EH (cell line): ENCODE results near the gene ZNF532.

Experiments used
- DNase-seq: peaks from one replicate; pipeline ENCODE4 v3.0.0-alpha.2; 2015; ENCODE audit warnings: low read depth

ZNF532 gene

DNA sequence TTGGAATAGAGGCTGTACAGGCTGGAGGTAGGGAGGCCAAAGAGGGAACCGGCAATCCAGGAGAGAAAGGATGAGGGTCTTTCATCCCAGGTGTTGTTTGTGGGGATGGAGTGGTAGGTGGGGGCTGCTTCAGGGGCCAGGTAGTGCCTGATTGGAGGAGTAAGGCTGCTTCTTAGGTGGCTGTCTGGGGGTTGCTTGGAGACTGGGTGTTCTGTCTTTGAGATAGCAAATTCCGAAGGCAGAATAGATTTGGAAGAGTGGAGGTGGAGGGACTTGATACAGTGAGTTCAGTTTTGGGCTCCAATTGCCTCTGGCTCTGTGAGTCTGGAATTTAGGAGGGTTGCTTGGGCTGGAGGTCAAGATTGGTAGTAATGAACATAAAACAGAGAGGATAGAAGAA lies 5.9 kb downstream of the ZNF532 start:
- DNase-seq: no peak

DNA sequence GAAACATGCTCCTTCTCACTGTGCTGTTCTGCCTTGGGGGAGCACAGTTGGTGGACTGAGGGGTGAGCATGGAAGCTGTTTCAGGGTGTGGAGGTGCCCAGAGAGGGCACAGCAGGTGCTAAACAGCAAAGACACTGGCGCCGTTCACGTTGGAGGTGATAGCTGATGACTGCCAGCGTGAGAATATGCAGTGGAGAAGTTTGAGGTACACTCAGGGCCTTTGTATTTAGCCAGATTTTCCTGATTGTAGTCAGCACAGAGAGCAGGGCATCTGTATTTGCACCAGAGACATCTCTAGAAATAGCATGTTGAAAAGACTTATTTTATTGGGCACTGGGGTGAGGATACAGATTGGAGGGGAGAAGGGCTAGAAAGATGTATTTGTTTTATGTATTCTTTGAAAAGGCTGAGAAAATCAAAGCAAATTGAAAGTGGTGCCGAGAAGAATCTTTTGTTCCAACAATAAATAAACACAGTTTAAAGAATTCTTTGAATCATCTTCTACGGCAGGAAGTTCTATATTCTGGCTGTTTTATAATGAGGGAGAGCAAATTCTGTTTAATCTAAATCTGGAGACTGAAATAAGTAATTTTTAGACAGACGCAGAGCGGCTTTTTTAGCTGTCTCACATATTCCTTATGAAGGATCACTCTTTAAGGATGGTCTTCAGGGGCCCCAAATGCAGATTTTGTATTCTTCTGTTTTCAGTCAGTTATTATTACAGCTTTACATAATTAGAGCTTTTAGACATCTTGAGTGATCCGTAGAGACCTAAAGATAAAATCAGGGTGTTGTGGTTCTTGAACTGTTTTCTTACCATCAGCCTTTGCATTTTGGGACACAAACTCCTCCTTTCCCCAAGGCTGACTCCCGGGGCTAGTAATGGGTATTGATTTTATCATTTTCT lies 7.1 kb downstream of the ZNF532 start:
- DNase-seq: peak; percentile 74

DNA sequence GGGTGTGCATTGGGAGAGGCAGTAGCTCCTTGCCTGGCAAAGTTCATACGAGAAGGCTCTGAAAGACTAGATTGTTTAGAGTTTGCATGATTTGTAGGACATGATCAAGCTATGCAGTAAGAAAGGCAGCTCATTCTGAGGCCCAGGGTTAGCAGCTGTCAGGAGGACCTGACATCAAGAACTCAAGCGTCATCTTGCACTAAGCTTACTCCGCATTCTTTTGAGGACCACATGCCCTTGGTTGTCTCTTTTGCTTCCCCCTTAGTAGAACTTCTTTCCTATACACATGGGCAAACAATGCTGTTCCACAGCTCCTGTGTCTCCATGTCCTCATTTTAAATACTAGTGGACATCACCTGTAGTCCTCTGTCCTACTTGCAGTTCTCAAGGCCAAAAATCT lies 14.0 kb downstream of the ZNF532 start:
- no peak for DNase-seq

DNA sequence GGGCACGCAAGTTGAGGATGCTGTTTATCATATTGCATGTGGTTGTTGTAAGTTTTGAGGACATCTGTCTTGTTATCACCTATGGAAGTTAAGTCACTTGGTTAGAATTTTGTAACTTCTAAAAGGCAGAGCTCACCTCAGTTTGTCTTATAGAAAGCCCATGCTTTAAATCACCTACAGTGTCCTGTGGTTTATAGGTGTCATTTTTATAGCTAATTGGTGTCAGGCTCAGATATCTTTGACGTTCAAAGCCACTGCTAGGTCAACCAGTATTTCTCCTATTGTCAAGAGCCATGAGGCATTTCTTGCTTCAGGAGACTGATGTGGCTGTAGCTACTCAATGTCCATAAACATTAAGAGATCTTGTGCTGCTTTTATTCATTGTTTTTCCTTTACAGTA lies 16.8 kb downstream of the ZNF532 start:
- DNase-seq: no peak

DNA sequence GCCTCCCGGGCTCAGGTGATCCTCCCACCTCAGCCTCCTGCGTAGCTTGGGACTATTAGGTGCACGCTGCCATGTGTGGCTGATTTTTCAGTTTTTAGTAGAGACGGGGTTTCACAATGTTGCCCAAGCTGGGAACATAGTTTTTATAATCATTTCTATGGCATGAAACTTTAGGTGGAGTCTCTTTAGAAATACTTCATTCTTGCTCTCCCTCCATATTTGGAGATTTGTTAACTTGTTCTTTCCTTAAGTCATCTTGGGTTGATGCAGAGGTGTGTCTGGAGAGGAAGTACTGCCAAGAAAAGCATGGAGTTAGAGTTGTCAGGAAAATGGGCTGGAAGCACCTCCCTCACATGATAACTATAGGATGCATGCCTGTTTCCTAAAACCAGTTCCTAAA lies 17.4 kb downstream of the ZNF532 start:
- DNase-seq: peak; percentile 79

DNA sequence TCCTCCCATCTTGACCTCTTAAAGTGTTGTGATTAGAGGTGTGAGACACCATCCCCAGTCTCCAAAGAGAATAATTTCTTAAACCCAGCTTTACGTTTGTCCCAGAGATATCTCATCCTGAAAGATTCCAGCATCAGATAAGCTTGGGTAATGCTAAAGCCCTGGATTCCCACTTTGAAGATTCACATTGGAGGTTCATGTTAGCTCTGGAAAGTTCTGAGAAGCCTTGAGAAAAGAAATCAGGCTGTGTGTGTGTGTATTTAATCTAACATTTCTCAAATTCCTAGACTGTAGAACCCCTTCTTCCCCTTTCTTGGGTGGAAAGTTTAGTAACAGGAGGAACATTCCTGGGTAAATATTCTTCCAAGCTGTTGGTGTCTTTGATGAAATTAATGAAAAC lies 18.0 kb downstream of the ZNF532 start:
- peak; percentile 82 for DNase-seq

DNA sequence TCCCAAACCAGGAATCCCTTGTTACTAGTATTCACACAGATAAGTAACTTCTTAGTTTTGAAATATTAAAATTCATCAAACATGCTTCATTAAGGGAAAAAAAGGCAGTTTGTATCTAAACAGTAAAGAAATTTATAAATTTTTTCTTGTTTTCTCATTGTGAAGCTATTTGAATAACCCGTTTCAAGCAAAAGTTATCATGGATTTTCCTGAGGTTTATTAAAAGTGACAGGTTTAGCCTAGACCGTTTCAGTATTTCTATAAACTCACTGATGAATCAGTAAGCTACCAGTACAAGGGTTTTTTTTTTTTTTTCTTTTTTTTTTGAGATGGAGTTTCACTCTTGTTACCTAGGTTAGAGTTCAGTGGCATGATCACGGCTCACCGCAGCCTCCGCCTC lies 20.0 kb downstream of the ZNF532 start:
- peak; percentile 35 for DNase-seq

DNA sequence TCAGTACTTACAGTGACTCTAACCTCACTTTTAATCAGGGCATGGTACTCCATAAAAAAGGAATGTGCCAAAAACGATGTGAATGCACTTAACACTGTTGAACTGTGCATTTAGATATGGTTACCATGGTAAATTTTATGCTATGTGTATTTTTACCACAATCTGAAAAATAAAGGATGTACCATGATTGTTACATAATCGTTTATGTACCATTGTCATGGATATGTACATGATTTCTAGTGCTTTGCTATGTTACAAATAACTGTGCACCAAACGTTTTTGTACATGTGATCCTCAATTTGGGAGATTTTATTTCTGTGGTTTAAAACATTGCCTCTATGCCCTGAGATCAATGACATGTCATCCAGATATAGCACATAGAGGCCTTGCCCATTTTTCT lies 21.8 kb downstream of the ZNF532 start:
- no peak for DNase-seq

DNA sequence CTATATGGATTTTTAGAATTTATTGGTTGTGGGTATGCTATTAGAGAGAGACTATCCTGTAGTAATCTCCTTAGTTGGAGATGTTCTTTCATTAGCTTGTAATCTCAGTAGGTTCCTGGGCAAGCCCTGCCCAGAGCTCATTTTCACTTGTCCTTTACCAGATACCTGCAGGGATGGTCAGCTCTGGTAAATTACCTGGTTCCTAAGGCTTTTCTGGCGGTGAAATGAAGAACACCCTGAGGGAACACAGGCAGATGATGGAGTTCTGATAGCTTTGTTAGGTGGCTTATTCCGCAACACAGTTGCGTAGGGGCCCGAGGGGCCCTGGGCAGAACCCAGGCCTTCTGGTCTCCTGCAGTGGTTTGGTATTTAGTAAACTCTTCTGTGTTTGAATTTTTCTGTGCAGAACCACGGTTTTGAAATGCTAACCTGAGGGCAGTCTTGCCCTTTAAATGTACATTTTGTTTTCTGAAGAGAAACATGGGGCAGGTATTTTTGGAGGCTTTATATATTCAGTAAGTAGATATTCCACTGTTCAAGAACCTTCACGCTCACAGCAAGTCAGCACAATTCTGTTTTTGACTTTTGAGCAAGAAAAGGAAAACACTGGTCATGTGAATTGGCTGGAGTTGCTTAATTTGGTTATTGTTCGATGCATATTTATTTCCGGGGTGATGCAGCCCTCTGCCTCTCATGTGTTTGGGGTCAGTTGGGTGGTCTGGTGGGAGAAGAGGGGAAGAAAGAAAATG lies 22.4 kb downstream of the ZNF532 start:
- no peak for DNase-seq

DNA sequence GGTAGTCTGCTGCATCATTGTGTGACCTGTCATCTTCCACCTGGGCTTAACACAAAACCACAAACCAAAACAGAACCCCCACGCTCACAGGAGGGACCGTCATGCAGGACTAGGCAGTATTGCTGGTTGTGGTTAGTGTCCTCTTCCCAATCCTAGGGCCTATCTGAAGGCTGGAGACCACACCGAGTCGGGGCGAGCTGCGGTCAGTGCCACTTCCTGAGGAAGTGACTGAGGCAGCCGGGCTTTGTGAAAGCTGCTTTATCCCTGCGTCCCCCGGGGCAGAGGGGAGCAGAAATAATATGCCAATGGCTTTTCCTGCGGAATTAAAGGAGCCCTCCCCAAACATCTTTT lies 22.9 kb downstream of the ZNF532 start:
- DNase-seq: no peak

DNA sequence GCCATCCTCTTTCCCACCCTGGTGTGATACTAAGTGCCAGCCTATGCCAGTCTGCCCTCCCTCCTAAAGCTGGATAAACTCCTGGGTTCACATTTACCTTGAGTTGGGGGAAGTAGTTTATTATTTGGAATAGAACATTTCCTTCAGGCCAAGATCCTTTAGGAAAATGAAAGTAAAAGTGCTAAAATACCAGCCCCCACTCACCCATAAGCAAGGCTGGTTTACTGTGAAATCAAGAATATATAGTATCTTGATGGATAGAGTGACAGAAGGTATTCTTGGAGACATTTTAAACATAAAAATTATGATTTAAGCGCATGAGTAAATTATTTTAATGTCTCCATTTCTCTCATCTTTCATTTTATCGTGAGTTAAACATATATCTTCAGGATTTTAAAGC lies 27.1 kb downstream of the ZNF532 start:
- peak; percentile 31 for DNase-seq

DNA sequence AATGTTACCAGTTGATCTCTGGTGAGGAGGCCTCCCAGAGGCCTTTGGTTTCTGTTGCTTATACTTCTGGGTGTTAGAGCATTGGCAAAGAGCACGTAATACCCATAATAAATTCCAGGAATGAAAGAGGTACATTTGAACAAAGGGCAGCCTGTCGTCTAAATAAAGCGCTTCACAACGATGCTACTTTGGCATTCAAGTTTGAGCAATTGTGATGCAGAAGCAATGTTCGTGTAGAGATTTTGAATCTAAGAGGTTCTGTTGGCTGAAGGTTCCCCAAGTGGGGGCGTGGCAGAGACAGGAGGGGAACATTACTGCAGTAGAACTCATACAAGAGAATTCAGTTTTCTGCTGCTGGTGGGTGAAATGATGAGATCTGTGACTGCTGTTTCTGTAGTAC lies 27.8 kb downstream of the ZNF532 start:
- DNase-seq: no peak

DNA sequence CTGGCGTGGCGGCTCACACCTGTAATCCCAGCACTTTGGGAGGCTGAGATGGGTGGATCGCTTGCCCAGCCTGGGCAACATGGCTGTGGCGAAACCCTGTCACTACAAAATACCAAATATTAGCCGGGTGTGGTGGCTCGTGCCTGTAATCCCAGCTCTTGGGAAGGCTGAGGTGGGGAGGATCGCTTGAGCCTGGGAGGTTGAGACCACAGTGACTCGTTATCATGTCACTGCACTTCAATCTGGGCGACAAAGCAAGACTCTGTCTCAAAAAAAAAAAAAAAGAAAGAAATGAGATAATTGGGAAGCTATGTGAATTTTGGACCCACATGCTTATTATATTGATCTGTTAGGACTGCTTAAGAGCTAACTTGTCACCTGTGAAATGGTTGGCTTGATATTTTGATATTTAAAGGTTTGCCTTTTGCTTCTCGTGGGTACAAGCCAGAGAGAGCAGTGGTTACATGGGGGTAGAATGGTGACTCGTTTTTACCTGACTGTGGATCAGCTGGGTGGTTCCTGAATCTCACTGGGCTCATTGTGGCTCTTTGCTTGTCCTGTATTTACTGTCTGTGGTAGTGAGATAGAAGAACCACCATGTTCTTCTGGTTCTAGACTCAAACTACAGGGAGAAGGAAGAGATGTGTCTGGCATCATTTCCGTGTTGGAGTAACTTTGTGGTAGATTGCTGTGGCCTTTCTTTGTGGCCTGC lies 28.9 kb downstream of the ZNF532 start:
- DNase-seq: peak; percentile 65

DNA sequence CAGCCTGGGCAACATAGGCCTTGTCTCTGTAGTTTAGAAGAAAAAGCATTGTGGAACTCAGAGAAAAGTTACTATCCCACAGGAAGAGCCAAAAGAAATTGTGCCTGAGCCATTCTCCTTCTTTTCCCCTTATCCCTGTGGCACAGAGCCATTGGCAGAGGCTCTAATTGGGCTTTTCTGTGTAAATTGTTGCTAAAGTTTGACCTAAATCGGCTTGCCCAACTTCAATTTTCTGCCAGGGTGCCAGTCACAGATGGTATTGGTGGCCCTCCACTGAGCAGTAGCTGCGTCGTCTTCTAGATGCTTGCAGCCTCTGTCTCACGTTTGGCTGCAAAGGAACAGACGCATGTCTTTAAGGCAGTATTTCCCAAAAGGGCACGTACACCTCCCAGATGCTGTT lies 30.3 kb downstream of the ZNF532 start:
- no peak for DNase-seq

DNA sequence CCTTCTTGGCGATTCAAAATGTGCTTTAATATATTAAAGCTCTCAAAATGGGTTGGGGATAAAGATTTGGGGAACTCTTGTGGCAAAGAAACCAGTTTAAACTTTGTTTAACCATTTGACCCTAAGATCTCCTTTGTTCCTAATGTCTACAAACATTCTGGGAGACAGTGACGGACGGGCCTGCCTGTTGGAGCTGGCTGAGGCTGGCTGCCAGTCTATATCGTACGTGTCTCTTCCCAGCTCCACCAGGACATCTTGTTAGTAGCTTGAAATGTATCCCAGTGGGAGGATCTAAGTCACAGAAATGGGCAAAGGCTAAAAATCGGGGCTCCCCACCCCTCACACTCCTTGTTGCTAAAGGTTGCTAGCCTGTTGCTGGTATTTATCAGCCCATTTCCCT lies 30.7 kb downstream of the ZNF532 start:
- DNase-seq: no peak

DNA sequence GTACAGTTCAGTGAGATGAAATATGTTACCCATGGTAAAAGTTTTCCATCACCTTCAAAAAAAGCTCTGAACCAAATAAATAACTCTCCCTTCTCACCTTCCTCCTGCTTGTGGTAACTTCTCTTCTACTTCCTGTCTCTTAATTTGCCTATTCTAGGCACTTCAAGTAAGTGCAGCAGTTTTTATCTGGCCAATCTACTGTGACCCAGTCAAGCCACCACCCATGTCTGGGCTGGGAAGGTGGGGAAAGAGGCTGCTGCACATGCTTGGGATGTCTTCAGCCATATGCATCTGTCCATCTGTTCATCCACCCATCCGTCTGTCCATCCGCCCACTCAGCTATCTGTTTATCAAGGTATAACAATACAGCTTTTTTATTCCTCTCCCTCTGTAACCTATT lies 31.6 kb downstream of the ZNF532 start:
- peak; percentile 45 for DNase-seq

DNA sequence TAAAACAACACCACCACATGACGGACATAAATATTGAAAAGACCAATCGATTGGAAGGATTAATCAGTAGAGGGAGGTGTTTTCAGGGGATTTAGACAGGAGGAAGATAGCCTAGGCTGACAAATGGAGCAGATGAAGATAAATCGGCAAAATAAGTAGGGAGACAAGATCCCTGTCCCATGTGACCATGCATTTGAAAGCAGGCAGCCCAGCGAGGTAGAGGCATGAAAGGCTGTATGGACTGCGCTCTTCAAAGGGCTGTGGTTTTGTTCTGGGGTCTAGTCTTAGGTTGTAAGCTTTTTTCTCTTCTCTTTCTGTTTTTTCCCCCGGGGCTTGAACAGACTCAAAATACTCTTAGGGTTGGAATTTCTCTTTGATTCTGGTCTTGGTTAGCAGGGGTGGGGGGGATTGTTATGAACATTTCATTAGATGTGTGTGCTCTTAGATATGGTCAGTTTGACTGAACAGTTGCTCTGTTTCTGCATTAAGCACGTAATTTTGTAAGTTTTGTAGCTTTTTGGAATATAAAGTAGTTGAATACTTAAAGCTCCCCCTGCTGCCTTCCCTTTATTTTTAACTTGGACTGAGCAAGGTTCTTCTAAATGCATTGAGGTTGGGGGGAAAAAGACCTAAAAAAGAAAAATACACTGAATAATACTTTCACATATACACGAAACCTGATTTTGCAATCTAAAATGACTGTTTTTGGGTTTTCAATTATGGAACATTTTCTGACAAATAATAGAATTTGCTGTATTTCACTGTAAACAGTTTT lies 32.2 kb downstream of the ZNF532 start:
- DNase-seq: no peak

DNA sequence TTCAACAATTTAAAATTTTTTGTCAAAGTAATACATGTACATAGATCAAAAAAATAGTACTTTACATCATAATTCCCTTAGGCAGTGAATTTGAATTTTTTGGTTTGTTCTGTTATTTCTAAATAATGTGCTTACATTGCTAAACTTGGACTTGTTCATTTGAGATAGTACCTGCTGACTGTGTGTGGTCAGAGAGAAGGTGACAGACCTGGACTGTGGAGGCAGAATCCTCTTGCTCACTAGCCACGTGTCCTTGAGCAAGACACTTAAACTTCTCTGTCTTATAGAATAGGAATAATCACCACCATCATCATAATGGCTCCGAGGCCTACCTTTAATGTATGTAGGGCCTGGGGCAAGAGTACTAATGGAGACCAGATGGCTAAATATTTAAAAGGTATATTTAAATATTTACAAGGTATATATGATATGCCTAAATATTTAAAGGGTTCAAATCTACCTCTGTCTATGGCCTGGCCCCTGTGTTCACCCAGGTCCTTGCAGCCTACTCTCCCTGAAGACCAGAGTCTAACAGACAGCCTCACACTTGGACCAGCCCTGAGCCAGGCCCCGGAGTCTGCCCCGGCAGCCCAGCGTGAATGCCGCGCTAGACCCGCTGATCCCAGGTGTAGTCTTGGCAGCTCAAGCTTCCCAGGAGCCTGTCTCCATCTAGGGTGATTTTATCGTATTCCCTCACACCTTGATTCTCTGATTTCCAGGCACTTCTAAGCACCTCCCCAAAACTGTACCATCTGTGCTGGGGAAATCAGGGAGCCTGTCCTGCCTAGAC lies 33.5 kb downstream of the ZNF532 start:
- no peak for DNase-seq

DNA sequence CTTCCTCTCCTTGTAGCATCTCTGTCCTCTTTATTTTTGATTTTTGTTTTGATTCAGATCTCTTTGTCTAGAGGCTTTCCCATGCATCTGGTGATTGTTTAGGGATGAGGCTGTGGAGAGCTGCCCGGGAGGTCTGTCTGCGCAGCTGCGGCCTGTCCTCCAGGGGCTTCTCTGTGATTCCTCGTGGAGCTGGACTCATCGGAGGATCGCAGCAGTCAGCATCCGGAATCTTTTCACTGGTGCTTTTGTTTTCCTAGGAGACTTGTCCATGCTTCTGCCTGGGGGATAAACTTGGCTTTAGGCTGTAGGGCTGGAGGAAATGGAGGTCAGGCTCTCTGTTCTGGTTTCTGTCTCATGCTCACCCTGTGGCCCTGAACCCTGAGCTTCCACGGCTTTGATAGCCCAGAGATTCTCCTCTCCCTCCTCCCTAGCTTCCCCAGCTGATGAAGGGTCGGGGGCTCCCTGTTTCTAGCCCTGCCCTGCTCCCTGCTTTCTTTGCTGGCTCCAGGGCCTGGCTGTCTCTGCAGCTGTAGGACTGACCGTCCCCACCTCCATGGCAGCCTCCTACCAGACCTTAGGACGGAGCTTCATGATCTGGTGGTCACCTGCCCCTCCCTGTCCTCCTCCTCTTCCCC lies 35.5 kb downstream of the ZNF532 start:
- no peak for DNase-seq

DNA sequence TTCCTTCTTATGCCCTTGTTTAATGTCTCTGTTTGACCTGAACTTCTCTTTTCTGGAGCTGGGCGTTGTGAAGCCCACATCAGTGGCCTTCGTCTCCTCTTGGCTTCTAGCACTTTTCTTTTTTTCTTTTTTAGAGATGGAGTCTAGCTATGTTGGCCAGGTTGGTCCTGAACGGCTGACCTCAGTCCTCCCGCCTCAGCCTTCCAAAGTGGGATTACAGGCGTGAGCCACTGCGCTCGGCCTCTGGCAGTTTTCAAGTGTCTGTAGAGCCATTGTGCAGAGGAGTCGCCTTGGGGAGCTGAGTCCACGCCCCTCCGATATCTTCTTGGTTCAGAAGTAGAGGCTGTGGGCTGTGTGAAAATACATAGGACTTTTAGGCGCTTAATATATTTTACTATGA lies 36.5 kb downstream of the ZNF532 start:
- no peak for DNase-seq

DNA sequence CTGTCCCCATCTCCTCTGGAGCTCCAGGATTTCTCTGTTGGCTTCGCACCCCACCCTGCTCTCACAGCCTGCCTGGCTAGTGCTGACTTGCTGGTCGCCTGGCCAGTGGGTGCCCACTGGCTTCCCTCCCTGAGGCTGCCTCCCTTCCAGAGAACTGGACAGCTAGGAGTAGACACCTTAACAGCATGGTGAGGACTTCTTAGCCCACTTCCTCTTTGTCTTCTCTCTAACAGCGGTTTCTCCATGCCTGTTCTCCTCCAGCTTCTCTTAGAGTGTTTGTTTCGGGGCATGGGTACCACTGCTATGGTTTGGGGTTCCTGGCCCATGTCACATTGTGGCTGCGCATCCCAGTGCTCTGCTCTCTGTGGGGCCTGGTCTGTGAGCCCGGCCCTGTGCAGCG lies 37.1 kb downstream of the ZNF532 start:
- DNase-seq: no peak
